ENCODE data around the gene PTPRG. TPM values are rescaled to one million over a fixed set of nuclear protein-coding genes. Genes with fewer than 3 reads are reported as not detected.

PTPRG gene
- polyA plus RNA-seq, 3 donors, result not detected

- no peaks in the 10 kb centered on the region for H4K20me1 ChIP-seq (ENCODE audit: insufficient read depth, low read length)
- intact Hi-C loops (cut with micrococcal nuclease), result no loop called here
- H3K9me3 ChIP-seq (replicated peaks in 1 of 2; ENCODE audit: control insufficient read depth in 1 of 2, insufficient read depth in 1 of 2, low read length in 2 of 2), result no peaks in the 10 kb centered on the region
- no peak overlapping the region for H3K4me3 Mint-ChIP-seq
- H3K4me3 ChIP-seq (replicated peaks in 1 of 3; ENCODE audit: low read depth in 2 of 3, low read length in 3 of 3), result no peak overlapping the region
- TF ChIP-seq, protein P1, sequence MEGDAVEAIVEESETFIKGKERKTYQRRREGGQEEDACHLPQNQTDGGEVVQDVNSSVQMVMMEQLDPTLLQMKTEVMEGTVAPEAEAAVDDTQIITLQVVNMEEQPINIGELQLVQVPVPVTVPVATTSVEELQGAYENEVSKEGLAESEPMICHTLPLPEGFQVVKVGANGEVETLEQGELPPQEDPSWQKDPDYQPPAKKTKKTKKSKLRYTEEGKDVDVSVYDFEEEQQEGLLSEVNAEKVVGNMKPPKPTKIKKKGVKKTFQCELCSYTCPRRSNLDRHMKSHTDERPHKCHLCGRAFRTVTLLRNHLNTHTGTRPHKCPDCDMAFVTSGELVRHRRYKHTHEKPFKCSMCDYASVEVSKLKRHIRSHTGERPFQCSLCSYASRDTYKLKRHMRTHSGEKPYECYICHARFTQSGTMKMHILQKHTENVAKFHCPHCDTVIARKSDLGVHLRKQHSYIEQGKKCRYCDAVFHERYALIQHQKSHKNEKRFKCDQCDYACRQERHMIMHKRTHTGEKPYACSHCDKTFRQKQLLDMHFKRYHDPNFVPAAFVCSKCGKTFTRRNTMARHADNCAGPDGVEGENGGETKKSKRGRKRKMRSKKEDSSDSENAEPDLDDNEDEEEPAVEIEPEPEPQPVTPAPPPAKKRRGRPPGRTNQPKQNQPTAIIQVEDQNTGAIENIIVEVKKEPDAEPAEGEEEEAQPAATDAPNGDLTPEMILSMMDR (IDR thresholded peaks at IDR 0.05), result no peak
- no peak for DNase-seq
- H3K36me3 ChIP-seq (replicated peaks in 1 of 2; ENCODE audit: control insufficient read depth in 1 of 2, insufficient read depth in 2 of 2, low read length in 2 of 2), result no peaks in the 10 kb centered on the region
- WGBS (ENCODE audit: insufficient coverage), result 80% methylated on average over 1 of the region's 3 CpGs
- H3K9ac ChIP-seq (ENCODE audit: insufficient read depth, low read length, poor library complexity, severe bottlenecking), result no peak overlapping the region
- peaks cover 2% of the 10 kb centered on the region for H3K4me1 Mint-ChIP-seq
- no peak overlapping the region for H3K27ac Mint-ChIP-seq
- no peak overlapping the region for H3K4me2 ChIP-seq (replicated peaks; ENCODE audit: extremely low read depth, low read length, poor library complexity, severe bottlenecking)
- H3K36me3 Mint-ChIP-seq, result no peaks in the 10 kb centered on the region
- no peak overlapping the region for H3K27ac ChIP-seq (ENCODE audit: low read depth in 1 of 2, low read length in 2 of 2)
- no peaks in the 10 kb centered on the region for H3K4me1 ChIP-seq (ENCODE audit: control insufficient read depth in 1 of 2, insufficient read depth in 2 of 2, low read length in 2 of 2)
- no peaks in the 10 kb centered on the region for H3K79me2 ChIP-seq (ENCODE audit: insufficient read depth, low read length)
- peaks cover 0 to 3% (median 2%) of the 10 kb centered on the region in 3 donors for H3K27me3 Mint-ChIP-seq (ENCODE audit: low read depth in 3 of 3)
- no peaks in the 10 kb centered on the region for H3K27me3 ChIP-seq (ENCODE audit: control insufficient read depth in 2 of 2, insufficient read depth in 2 of 2, low read length in 2 of 2)
- no peak overlapping the region for H2AFZ ChIP-seq (ENCODE audit: insufficient read depth, low read depth, low read length, poor library complexity, severe bottlenecking)
- H3K9me3 Mint-ChIP-seq, result no peaks in the 10 kb centered on the region
These were observed 570.2 kb downstream of the PTPRG start for GRCh38 chr3:62131620-62132019.

DNA sequence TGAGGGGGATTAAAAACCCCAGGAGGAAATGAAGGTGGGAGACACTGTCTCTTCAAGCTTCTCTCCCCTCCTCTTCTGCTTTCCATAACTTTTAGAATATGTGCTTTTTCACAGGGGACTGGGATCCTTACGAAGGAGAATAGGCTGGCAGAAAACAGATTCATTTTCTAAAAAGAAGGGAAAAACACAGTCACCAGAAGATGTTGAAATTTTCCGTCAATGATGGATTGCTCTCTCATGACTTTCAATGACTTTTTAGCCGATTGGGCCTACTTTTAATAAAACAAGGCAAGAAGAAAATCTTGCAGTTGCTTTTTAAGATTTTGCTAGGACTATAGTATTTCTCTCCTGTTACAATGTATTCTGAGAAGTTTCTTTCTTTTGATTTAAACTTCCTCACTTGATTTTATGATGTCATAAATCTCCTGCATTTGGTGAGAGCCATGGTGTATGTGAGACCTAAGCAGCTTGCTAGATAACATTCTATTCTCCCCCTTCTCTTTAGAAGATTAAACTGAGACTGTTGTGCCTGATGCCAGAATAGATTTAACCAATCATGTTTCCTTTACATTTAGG is 570.7 kb downstream of the PTPRG start:
- DNase-seq, result no peak
- Histone ChIP-seq H3K4me2 (replicated peaks; ENCODE audit: extremely low read depth, low read length, poor library complexity, severe bottlenecking) (no peak overlapping the region), H3K36me3 (replicated peaks in 1 of 2; ENCODE audit: control insufficient read depth in 1 of 2, insufficient read depth in 2 of 2, low read length in 2 of 2) (no peaks in the 10 kb centered on the region), H4K20me1 (ENCODE audit: insufficient read depth, low read length) (no peaks in the 10 kb centered on the region), H2AFZ (ENCODE audit: insufficient read depth, low read depth, low read length, poor library complexity, severe bottlenecking) (no peak overlapping the region), H3K9ac (ENCODE audit: insufficient read depth, low read length, poor library complexity, severe bottlenecking) (no peak overlapping the region), H3K27me3 (ENCODE audit: control insufficient read depth in 2 of 2, insufficient read depth in 2 of 2, low read length in 2 of 2) (no peaks in the 10 kb centered on the region), H3K4me1 (ENCODE audit: control insufficient read depth in 1 of 2, insufficient read depth in 2 of 2, low read length in 2 of 2) (no peaks in the 10 kb centered on the region), H3K4me3 (replicated peaks in 1 of 3; ENCODE audit: low read depth in 2 of 3, low read length in 3 of 3) (no peak overlapping the region), H3K79me2 (ENCODE audit: insufficient read depth, low read length) (no peaks in the 10 kb centered on the region), H3K9me3 (replicated peaks in 1 of 2; ENCODE audit: control insufficient read depth in 1 of 2, insufficient read depth in 1 of 2, low read length in 2 of 2) (no peaks in the 10 kb centered on the region), H3K27ac (ENCODE audit: low read depth in 1 of 2, low read length in 2 of 2) (no peak overlapping the region)
- Mint-ChIP-seq H3K27me3 (ENCODE audit: low read depth in 3 of 3) (peaks cover 0 to 3% (median 2%) of the 10 kb centered on the region in 3 donors), H3K4me3 (no peak overlapping the region), H3K27ac (no peak overlapping the region), H3K4me1 (peaks cover 2% of the 10 kb centered on the region), H3K9me3 (no peaks in the 10 kb centered on the region), H3K36me3 (no peaks in the 10 kb centered on the region)
- intact Hi-C loops (cut with micrococcal nuclease), result no loop called here
- WGBS (ENCODE audit: insufficient coverage), result 63% methylated on average over 2 of the region's 3 CpGs
- TF ChIP-seq, protein P1 (IDR thresholded peaks at IDR 0.05), result no peak
